GM18861 (cell line): ENCODE data around the gene BAG5.

Source experiments
- ATAC-seq: cut with Tn5 transposase; IDR thresholded peaks from one replicate; pipeline ENCODE4 v1.9.1; 2021; ENCODE audit not compliant: unreplicated experiment

Gene BAG5

GRCh38 chr14:103547455-103547940 is 15.0 kb downstream of the BAG5 start:
- ATAC-seq = no peak

- ATAC-seq = no peak
These were observed 15.6 kb downstream of the BAG5 start for GRCh38 chr14:103546652-103547454.

- no peak for ATAC-seq
These were observed 16.4 kb downstream of the BAG5 start for GRCh38 chr14:103545915-103546651.

GRCh38 chr14:103545219-103545914 is 17.1 kb downstream of the BAG5 start:
- no peak for ATAC-seq

- no peak for ATAC-seq
These were observed 17.9 kb downstream of the BAG5 start for GRCh38 chr14:103544388-103545218.

- no peak for ATAC-seq
These were observed 18.6 kb downstream of the BAG5 start for GRCh38 chr14:103543721-103544387.

- ATAC-seq = no peak
These were observed 19.3 kb downstream of the BAG5 start for GRCh38 chr14:103543140-103543539.

- no peak for ATAC-seq
These were observed 19.8 kb downstream of the BAG5 start for GRCh38 chr14:103542605-103543088.

- no peak for ATAC-seq
These were observed 20.5 kb downstream of the BAG5 start for GRCh38 chr14:103541709-103542604.

- ATAC-seq = no peak
These were observed 21.4 kb downstream of the BAG5 start for GRCh38 chr14:103540821-103541708.

- ATAC-seq = no peak
These were observed 23.2 kb downstream of the BAG5 start for GRCh38 chr14:103539056-103539825.

- ATAC-seq = no peak
These were observed 24.0 kb downstream of the BAG5 start for GRCh38 chr14:103538291-103539055.

- ATAC-seq = no peak
These were observed 25.1 kb downstream of the BAG5 start for GRCh38 chr14:103537175-103537990.

GRCh38 chr14:103536693-103537092 is 25.8 kb downstream of the BAG5 start:
- ATAC-seq = no peak

GRCh38 chr14:103535891-103536565 is 26.4 kb downstream of the BAG5 start:
- ATAC-seq = no peak
